HG02970 (cell line): ENCODE results near the gene RGS18.
"Not testable (repeated sequence)": the region's sequence is repeated elsewhere in the genome, so short reads cannot be mapped to it uniquely, and the experiment has no call there.

Source experiments
- ATAC-seq: cut with Tn5 transposase; IDR thresholded peaks from one replicate; pipeline ENCODE4 v1.9.1; 2021; ENCODE audit warnings: mild to moderate bottlenecking, moderate library complexity, moderate number of reproducible peaks; ENCODE audit not compliant: unreplicated experiment, low FRiP score

RGS18 gene

GRCh38 chr1:192158181-192158580 is at the start of gene RGS18:
TSS of gene RGS18 (plus strand) at chr1:192158462. CDS start at chr1:192158638, 176 bp downstream.
- ATAC-seq, result peak; percentile 64

GRCh38 chr1:192109576-192109975 is 48.7 kb upstream of the RGS18 start:
- no peak for ATAC-seq

GRCh38 chr1:192115000-192115399 is 43.3 kb upstream of the RGS18 start:
- ATAC-seq, result no peak

- no peak for ATAC-seq
These were observed 39.3 kb upstream of the RGS18 start for GRCh38 chr1:192118881-192119405.

DNA sequence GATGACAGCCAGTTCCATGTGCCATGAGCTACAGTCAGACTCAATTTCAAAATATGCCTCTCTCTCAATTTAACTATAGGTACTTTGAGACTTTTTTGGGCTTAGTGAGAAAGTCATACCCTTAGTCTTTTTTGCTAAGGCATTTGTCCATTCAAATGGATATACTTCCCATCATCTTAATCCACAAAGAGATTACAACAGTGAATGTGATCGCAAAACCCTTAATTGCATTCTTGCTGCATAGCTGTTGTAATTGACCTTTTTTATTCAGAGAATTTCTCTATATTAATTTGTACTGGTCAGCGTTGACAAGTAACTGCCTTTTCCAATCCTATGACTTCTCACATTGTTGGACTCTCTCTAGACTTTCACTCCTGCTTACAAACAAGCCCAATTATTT is 38.6 kb upstream of the RGS18 start:
- ATAC-seq, result no peak

- no peak for ATAC-seq
These were observed 35.6 kb upstream of the RGS18 start for GRCh38 chr1:192122668-192123067.

- ATAC-seq, result no peak
These were observed 35.0 kb upstream of the RGS18 start for GRCh38 chr1:192123212-192123611.

DNA sequence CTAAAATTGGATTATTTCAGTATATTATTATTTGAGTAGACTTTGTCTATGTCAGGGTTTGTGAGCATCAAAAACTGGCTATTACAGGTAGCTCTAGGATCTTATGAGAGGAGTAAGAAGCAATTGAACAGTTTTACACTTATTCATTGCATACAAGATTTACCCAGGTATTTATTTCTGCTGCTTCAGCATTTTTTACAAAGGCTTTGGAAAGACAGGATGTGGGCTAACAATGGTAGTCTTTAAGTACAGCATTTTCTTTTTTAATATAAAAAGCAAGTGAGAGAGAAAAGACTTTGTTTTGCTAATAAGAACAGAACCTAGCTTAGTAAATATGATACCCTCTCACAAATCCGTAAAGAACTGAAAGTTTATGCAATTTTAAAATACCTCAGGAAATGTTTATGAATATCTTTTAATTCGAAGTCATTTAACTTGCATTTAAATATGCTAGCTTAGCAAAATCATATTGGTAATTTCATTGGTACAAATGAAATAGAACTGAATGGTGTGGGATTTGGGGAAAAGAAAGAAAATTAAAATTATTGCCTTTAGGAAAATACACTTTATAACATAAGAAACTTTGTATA is 32.1 kb upstream of the RGS18 start:
- ATAC-seq, result no peak

DNA sequence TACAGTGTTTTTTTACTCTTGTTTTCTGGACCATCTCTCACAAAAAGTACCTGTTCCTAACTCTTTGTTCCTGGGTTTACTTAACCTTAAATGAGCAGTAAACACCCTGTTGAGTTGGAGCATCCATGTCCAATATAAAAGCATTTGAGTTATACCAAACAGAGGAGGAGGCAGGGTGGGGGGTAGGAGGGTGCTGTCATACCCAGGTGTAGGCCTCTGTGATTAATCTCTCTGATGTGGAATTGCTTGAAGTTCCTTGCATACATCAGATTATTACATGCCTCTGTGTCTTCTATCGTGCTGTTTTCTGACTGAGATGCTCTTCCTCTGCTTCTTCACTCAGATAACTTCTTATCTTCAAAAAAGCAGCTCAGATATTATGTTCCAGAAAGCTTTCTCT is 28.1 kb upstream of the RGS18 start:
- no peak for ATAC-seq

DNA sequence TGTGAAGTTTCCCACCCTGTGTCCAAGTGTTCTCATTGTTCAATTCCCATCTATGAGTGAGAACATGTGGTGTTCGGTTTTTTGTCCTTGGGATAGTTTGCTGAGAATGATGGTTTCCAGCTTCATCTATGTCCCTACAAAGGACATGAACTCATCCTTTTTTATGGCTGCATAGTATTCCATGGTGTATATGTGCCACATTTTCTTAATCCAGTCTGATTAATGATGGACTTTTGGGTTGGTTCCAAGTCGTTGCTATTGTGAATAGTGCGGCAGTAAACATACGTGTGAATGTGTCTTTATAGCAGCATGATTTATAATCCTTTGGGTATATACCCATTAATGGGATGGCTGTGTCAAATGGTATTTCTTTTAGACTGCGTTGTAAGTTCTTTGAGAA is 27.4 kb upstream of the RGS18 start:
- not testable (repeated sequence) for ATAC-seq

- no peak for ATAC-seq
These were observed 26.3 kb upstream of the RGS18 start for GRCh38 chr1:192131914-192132313.

- ATAC-seq, result no peak
These were observed 24.8 kb upstream of the RGS18 start for GRCh38 chr1:192133350-192133926.

DNA sequence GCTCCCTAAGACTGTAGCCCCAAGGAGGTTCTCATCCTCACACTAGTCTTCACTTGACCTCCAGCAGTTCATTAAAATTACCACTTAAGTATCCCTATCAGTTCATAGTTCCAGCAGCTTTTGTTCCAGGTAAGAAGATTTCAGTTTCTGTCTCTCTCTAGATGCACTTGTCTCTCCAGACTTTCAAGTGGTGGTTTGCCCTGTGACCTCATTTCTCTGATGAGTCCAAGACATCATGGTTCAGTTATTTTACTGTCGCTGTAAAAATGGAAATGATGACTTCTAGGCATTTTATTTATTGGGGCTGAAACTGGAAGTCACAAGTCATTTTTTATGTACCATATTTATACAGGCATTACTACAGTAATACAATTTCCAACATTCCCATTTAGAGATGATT is 17.9 kb upstream of the RGS18 start:
- no peak for ATAC-seq

- no peak for ATAC-seq
These were observed 11.0 kb upstream of the RGS18 start for GRCh38 chr1:192147221-192147620.

GRCh38 chr1:192147696-192148095 is 10.6 kb upstream of the RGS18 start:
- no peak for ATAC-seq

DNA sequence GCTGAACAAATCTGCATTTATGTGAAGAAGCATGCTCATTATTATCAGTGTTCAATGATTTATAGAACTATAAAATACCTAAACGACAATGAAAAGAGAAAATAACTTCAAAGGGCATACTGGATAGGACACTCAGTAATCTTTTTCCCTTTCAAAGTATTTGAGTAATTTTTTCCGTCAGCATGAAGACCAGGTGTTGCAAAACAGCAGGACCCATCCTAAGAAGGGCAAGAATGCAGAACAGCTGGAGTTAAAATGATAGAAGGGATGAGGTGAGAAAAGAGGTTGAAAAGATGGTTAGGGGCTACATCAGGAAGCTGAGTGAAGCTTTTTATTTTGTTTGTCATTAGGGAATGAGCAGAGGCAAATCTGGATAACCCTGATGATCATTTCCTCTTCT is 7.1 kb upstream of the RGS18 start:
- no peak for ATAC-seq

- no peak for ATAC-seq
These were observed 5.0 kb upstream of the RGS18 start for GRCh38 chr1:192153276-192153675.

DNA sequence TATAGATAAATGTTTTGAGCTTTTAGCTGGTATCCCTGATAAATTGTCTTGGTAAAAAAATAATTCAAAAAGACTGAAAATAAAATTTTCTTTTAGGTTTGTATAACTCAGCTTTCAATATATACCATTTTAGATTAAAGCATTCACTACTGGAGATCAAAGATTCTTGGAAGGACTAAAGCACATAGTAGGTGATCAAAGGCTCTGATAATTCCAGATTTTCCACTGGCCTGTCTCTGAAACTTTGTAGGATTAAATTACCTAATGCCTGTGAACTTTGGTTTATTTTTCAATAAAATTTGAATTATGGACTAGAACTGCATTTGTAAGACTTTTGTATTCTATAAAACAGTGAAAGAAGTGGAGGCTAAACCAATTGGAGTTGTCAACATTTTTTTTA is 1.2 kb upstream of the RGS18 start:
- ATAC-seq, result no peak

DNA sequence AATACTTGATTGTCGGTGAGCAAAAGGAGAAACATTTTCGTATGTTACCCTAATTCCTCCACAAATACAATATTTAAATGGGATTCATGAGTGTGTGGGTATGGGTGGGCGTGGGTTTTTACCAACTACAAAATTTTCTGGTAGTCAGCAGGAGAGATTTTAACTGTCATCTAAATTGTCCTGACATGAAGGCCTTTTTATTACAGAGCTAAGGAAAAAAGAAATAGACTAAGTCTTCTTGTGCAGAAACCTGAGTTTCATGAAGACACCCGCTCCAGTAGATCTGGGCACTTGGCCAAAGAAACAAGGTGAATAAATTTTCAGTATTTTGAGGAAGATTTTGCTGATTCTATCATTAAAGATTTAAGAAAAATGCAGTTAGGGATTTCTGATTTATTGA is 752 bp downstream of the RGS18 start:
- ATAC-seq, result no peak

DNA sequence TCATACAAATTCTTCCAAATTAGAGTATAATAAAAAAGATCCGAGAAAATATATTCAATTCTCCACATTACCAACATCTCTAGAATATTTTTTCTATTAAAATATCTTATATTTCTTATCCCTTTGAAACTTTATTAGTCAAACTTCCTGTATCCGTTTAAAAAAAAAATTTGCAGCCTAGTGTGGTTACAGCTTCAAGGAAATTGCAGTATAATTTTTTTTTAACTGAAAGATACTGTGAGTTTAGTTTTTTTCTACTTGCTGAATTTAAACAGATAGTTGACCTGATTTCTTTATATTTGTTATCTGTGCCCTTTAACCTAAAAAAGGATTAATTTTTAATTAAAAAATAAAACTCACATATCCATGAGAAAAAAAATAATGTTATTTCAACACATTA is 1.5 kb downstream of the RGS18 start:
- no peak for ATAC-seq

- ATAC-seq, result no peak
These were observed 1.9 kb downstream of the RGS18 start for GRCh38 chr1:192160196-192160595.

- ATAC-seq, result no peak
These were observed 3.7 kb downstream of the RGS18 start for GRCh38 chr1:192161976-192162375.
